GM23338 (cell line): ENCODE data around the gene PLEKHA7. TPM values are rescaled to one million over a fixed set of nuclear protein-coding genes. Genes with fewer than 3 reads are reported as not detected.

ENCODE experiments used
- ATAC-seq: fragments of 200-7000 bp; cut with Tn5 transposase; 3 replicates; pipeline ENCODE4 v1.9.1; 2020
- DNase-seq: peaks from one replicate; pipeline ENCODE4 v3.0.0-alpha.2; 2015; ENCODE audit warnings: low spot score
- H2AFZ ChIP-seq: fragments of 200-600 bp; sonication (generic); 2 replicates; pipeline ENCODE4 v1.8.0; 2016; ENCODE audit warnings: antibody characterized with exemption, mild to moderate bottlenecking, moderate library complexity
- H3F3A ChIP-seq: fragments of 200-600 bp; sonication (generic); replicated peaks from 2 replicates; pipeline ENCODE4 v1.8.0; 2017; ENCODE audit warnings: antibody characterized with exemption, mixed run types, low read depth
- H3K27ac ChIP-seq: fragments of 200-600 bp; sonication (generic); 2 replicates; pipeline ENCODE4 v1.6.1; 2016; ENCODE audit warnings: low read depth
- H3K27me3 ChIP-seq: fragments of 200-600 bp; sonication (generic); 2 replicates; pipeline ENCODE4 v1.8.0; 2016; ENCODE audit warnings: mild to moderate bottlenecking, mixed run types, moderate library complexity; ENCODE audit not compliant: insufficient read depth
- H3K36me3 ChIP-seq: fragments of 200-600 bp; sonication (generic); 2 replicates; pipeline ENCODE4 v1.8.0; 2016; ENCODE audit warnings: mild to moderate bottlenecking; ENCODE audit not compliant: insufficient read depth
- H3K4me1 ChIP-seq: fragments of 200-600 bp; sonication (generic); 2 replicates; pipeline ENCODE4 v1.8.0; 2016; ENCODE audit warnings: mild to moderate bottlenecking, moderate library complexity; ENCODE audit not compliant: insufficient read depth
- H3K4me2 ChIP-seq: fragments of 200-600 bp; sonication (generic); 2 replicates; pipeline ENCODE4 v1.7.1; 2017; ENCODE audit warnings: mixed run types
- H3K4me3 ChIP-seq: fragments of 200-600 bp; sonication (generic); 2 replicates; pipeline ENCODE4 v1.6.1; 2016; ENCODE audit warnings: mixed run types
- H3K79me2 ChIP-seq: fragments of 200-600 bp; sonication (generic); replicated peaks from 2 replicates; pipeline ENCODE4 v1.8.0; 2017; ENCODE audit warnings: mild to moderate bottlenecking; ENCODE audit not compliant: insufficient read depth
- H3K9me2 ChIP-seq: fragments of 200-600 bp; sonication (generic); 2 replicates; pipeline ENCODE4 v1.8.0; 2017; ENCODE audit not compliant: insufficient read depth
- H4K20me1 ChIP-seq: fragments of 200-600 bp; sonication (generic); replicated peaks from 2 replicates; pipeline ENCODE4 v1.8.0; 2017; ENCODE audit warnings: mild to moderate bottlenecking; ENCODE audit not compliant: insufficient read depth
- H3K27ac Mint-ChIP-seq: 2 replicates; pipeline ENCODE4 v1.8.0; 2020; ENCODE audit warnings: inconsistent platforms, mild to moderate bottlenecking, moderate library complexity, mixed read lengths
- H3K27me3 Mint-ChIP-seq: 3 replicates; pipeline ENCODE4 v1.8.0; 2022; ENCODE audit warnings: low read depth, mild to moderate bottlenecking, moderate library complexity, mixed read lengths, inconsistent platforms; ENCODE audit not compliant: insufficient read depth, poor library complexity
- H3K36me3 Mint-ChIP-seq: 3 replicates; pipeline ENCODE4 v1.8.0; 2021; ENCODE audit warnings: low read depth, mild to moderate bottlenecking, inconsistent platforms, moderate library complexity, mixed read lengths
- H3K4me1 Mint-ChIP-seq: 3 replicates; pipeline ENCODE4 v1.8.0; 2020; ENCODE audit warnings: mild to moderate bottlenecking, inconsistent platforms, mixed read lengths
- H3K4me3 Mint-ChIP-seq: 3 replicates; pipeline ENCODE4 v1.8.0; 2021; ENCODE audit warnings: moderate library complexity, mild to moderate bottlenecking, inconsistent platforms, mixed read lengths
- H3K9me3 Mint-ChIP-seq: 3 replicates; pipeline ENCODE4 v1.8.0; 2020; ENCODE audit warnings: moderate library complexity, mild to moderate bottlenecking, inconsistent platforms, mixed read lengths
- CREB1 ChIP-seq: fragments of 250-450 bp; sonication (Bioruptor Pico); IDR thresholded peaks from 2 replicates; pipeline ENCODE4 v1.5.0; 2020; ENCODE audit warnings: low read depth, mild to moderate bottlenecking, moderate library complexity
- EZH2 ChIP-seq: fragments of 200-600 bp; sonication (generic); IDR thresholded peaks from one replicate; pipeline ENCODE4 v1.8.0; 2017; ENCODE audit warnings: antibody characterized with exemption, mild to moderate bottlenecking, low read depth; ENCODE audit not compliant: unreplicated experiment
- JUNB ChIP-seq: IDR thresholded peaks from one replicate; pipeline ENCODE4 v1.6.1; 2016; ENCODE audit warnings: antibody characterized with exemption; ENCODE audit not compliant: unreplicated experiment
- NANOG ChIP-seq: IDR thresholded peaks from 2 replicates; pipeline ENCODE4 v1.6.1; 2016; ENCODE audit warnings: antibody characterized with exemption, borderline replicate concordance
- POLR2AphosphoS5 ChIP-seq: IDR thresholded peaks from 2 replicates; pipeline ENCODE4 v1.6.1; 2016; ENCODE audit warnings: antibody characterized with exemption, low read depth
- STAT1 ChIP-seq: IDR thresholded peaks from one replicate; pipeline ENCODE4 v1.6.1; 2016; ENCODE audit warnings: antibody characterized with exemption; ENCODE audit not compliant: unreplicated experiment
- ZNF114 ChIP-seq: fragments of 250-450 bp; sonication (Bioruptor Pico); IDR thresholded peaks from 2 replicates; pipeline ENCODE4 v1.5.0; 2020; ENCODE audit warnings: mild to moderate bottlenecking, moderate library complexity
- ZNF331 ChIP-seq: fragments of 250-450 bp; sonication (Bioruptor Pico); IDR thresholded peaks from 2 replicates; pipeline ENCODE4 v1.5.0; 2020; ENCODE audit warnings: low read depth, mild to moderate bottlenecking, moderate library complexity
- polyA plus RNA-seq: library from polyadenylated mRNA; unstranded; fragments of >200 nt; fragmentation: Nextera tagmentation; extraction: Ambion mirVana; gene quantifications from 2 replicates; pipeline ENCODE4 v1.2.1, GENCODE V29; 2016
- total RNA-seq: library from RNA; depleted of rRNA; stranded (reverse); fragments of >200 nt; shearing (Covaris generic); gene quantifications from 2 replicates; pipeline ENCODE4 v1.2.3, GENCODE V29; 2014
- TF ChIP-seq, protein P1 (sequence below), 2 experiments: fragments of 200-600 bp in 1 of 2; sonication (generic) in 1 of 2; conservative IDR thresholded peaks; 2 replicates each; pipeline versions ENCODE4 v1.5.1 to v1.6.1; 2016 to 2017; ENCODE audit warnings: antibody characterized with exemption in 2 of 2, low read depth in 2 of 2, mild to moderate bottlenecking in 2 of 2, moderate library complexity in 1 of 2
- TF ChIP-seq, protein P2 (sequence below): IDR thresholded peaks from 2 replicates; pipeline ENCODE4 v1.6.1; 2016; ENCODE audit warnings: antibody characterized with exemption

Gene PLEKHA7
- total and polyA plus RNA-seq, 2 experiments from 2014 or later = 9.7 to 15.8 TPM

DNA sequence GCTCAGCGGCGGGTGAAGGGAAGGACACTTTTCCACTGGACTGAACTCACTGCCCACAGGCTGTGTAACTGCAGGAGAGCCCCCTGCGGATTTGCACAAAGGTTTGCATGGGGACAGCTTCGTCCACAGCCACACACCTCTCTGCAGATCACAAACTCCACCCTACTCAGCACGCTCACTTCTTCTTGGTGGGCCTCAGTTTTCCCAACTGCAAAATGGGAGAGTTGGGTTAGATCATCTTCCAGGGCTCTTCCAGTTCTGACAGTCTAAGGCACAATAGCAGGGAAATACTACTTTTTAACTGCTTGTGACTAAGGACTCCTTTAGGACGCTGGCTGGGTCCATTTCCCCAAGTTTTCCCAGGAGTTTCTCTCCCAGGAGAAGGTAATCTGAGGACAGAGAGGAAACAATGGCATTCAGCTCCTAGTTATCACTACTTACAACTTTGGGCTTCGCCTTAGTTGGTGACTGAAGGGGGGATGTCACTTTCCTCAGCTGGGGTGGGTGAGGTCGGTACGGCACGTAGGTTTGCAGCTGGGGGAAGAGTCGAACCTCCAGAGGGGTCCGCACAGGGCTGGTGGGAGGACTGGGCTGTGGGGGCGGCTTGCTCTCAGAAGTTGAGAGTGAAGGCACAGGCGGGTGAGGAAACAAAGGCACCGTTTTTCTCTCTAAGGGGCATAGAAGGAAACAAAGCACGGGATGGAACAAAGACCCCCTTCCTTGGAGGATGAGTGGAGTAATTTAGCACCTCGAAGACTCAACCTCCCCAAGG lies 220.0 kb downstream of the PLEKHA7 start:
- Histone ChIP-seq H3K79me2 (no peaks in the 10 kb centered on the region), H2AFZ (no peak overlapping the region), H3K4me1 (no peaks in the 10 kb centered on the region), H3F3A (no peaks in the 10 kb centered on the region), H3K27me3 (no peaks in the 10 kb centered on the region), H3K27ac (no peak overlapping the region), H3K4me3 (no peak overlapping the region), H3K4me2 (no peak overlapping the region), H4K20me1 (no peaks in the 10 kb centered on the region), H3K36me3 (no peaks in the 10 kb centered on the region), H3K9me2 (no peaks in the 10 kb centered on the region; the same call in 1 of the 2 replicates)
- Mint-ChIP-seq H3K9me3 (no peaks in the 10 kb centered on the region), H3K4me3 (no peak overlapping the region), H3K27me3 (peaks cover 4% of the 10 kb centered on the region), H3K36me3 (peaks cover 6% of the 10 kb centered on the region; the same call in 2 of the 3 replicates), H3K27ac (no peak overlapping the region), H3K4me1 (no peaks in the 10 kb centered on the region)
- ATAC-seq = no peak
- no peak for DNase-seq
- TF ChIP-seq, protein P1, sequence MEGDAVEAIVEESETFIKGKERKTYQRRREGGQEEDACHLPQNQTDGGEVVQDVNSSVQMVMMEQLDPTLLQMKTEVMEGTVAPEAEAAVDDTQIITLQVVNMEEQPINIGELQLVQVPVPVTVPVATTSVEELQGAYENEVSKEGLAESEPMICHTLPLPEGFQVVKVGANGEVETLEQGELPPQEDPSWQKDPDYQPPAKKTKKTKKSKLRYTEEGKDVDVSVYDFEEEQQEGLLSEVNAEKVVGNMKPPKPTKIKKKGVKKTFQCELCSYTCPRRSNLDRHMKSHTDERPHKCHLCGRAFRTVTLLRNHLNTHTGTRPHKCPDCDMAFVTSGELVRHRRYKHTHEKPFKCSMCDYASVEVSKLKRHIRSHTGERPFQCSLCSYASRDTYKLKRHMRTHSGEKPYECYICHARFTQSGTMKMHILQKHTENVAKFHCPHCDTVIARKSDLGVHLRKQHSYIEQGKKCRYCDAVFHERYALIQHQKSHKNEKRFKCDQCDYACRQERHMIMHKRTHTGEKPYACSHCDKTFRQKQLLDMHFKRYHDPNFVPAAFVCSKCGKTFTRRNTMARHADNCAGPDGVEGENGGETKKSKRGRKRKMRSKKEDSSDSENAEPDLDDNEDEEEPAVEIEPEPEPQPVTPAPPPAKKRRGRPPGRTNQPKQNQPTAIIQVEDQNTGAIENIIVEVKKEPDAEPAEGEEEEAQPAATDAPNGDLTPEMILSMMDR (conservative IDR thresholded peaks at IDR 0.05; ENCODE audit: low read depth in 2 of 2) = no peak
- TF ChIP-seq ZNF114 (CRISPR knock-in tag) = no peak
- TF ChIP-seq JUNB = no peak
- TF ChIP-seq STAT1 = no peak
- no peak for TF ChIP-seq ZNF331

DNA sequence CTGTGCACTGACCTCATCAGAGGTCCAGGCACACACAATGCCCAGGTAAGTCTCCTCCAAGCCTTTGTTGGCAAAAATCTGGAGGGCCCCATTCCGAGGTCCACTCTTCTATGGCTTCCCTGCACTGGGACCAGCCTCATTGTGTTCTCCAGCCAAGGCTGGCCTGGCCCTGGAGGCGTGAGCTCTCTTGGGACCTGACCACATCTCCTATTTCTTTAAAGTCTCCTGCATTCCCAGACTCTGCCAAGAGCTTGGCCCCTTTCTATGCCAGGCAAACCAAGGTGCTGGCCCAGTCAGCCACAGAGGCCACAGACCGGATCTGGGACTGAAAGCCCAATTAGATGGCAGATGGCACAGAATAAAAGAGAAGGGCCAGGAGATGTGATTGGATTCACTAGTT lies 220.7 kb downstream of the PLEKHA7 start:
- no peaks in the 10 kb centered on the region for H3K27me3 ChIP-seq
- Mint-ChIP-seq H3K9me3 (no peaks in the 10 kb centered on the region), H3K27me3 (peaks cover 6% of the 10 kb centered on the region), H3K4me3 (no peak overlapping the region), H3K36me3 (peaks cover 6% of the 10 kb centered on the region; the same call in 2 of the 3 replicates), H3K4me1 (no peaks in the 10 kb centered on the region), H3K27ac (no peak overlapping the region)
- ATAC-seq (no peak), DNase-seq (no peak)
- no peak overlapping the region for H3K27ac ChIP-seq
- H3K4me1 ChIP-seq = no peaks in the 10 kb centered on the region
- H3F3A ChIP-seq = no peaks in the 10 kb centered on the region
- no peaks in the 10 kb centered on the region; the same call in 1 of the 2 replicates for H3K9me2 ChIP-seq
- TF ChIP-seq NANOG = no peak
- TF ChIP-seq ZNF331 = no peak
- TF ChIP-seq EZH2 = no peak
- TF ChIP-seq POLR2AphosphoS5 = no peak
- H4K20me1 ChIP-seq = no peaks in the 10 kb centered on the region
- H3K79me2 ChIP-seq = no peaks in the 10 kb centered on the region
- H2AFZ ChIP-seq = no peak overlapping the region
- H3K4me2 ChIP-seq = no peak overlapping the region
- H3K36me3 ChIP-seq = no peaks in the 10 kb centered on the region
- H3K4me3 ChIP-seq = no peak overlapping the region

DNA sequence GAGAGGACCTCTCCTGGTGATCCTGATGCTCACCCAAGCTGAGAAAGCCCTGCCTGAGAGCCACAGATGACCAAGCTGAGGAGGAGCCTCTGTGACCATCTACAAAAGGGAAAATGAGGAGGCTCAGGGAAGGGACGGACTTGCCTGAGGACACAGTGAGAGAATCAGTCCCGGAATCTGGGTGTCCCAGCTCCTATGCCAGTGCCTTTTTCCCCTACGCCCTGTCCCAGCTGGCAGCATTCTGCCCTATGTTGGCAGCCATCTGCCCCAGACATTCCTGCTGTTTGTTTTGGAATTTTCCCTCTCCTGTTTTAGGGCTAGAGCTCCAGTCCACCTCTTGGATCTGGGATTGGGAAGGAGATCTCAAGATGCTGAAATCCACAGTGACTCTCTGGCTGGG lies 221.2 kb downstream of the PLEKHA7 start:
- H3K36me3 ChIP-seq = no peaks in the 10 kb centered on the region
- DNase-seq = no peak
- no peak overlapping the region for H3K4me3 Mint-ChIP-seq
- TF ChIP-seq, protein P2, sequence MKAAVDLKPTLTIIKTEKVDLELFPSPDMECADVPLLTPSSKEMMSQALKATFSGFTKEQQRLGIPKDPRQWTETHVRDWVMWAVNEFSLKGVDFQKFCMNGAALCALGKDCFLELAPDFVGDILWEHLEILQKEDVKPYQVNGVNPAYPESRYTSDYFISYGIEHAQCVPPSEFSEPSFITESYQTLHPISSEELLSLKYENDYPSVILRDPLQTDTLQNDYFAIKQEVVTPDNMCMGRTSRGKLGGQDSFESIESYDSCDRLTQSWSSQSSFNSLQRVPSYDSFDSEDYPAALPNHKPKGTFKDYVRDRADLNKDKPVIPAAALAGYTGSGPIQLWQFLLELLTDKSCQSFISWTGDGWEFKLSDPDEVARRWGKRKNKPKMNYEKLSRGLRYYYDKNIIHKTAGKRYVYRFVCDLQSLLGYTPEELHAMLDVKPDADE = no peak
- no peak for TF ChIP-seq EZH2
- TF ChIP-seq CREB1 (CRISPR knock-in tag) = no peak
- no peak for TF ChIP-seq STAT1

More for the DNA sequence above, 221.2 kb downstream of the PLEKHA7 start:
- H3F3A ChIP-seq = no peaks in the 10 kb centered on the region
- H3K27ac ChIP-seq = no peak overlapping the region
- no peak overlapping the region for H3K4me2 ChIP-seq
- no peak overlapping the region for H3K4me3 ChIP-seq
- H3K27me3 Mint-ChIP-seq = peaks cover 6% of the 10 kb centered on the region
- no peak for ATAC-seq
- no peaks in the 10 kb centered on the region for H3K4me1 Mint-ChIP-seq
- H4K20me1 ChIP-seq = no peaks in the 10 kb centered on the region
- H3K36me3 Mint-ChIP-seq = peaks cover 6% of the 10 kb centered on the region; the same call in 2 of the 3 replicates
- H3K79me2 ChIP-seq = no peaks in the 10 kb centered on the region
- no peaks in the 10 kb centered on the region for H3K27me3 ChIP-seq
- H3K9me2 ChIP-seq = no peaks in the 10 kb centered on the region; the same call in 1 of the 2 replicates
- no peaks in the 10 kb centered on the region for H3K9me3 Mint-ChIP-seq
- H2AFZ ChIP-seq = no peak overlapping the region
- H3K4me1 ChIP-seq = no peaks in the 10 kb centered on the region
- H3K27ac Mint-ChIP-seq = no peak overlapping the region
